Neuronal stem cell (in vitro differentiated cells): Measurements from ENCODE around the gene FGD3.

Experiments used
- DNase-seq: peaks from one replicate; pipeline ENCODE4 v3.0.0-alpha.2; 2013; ENCODE audit warnings: low spot score
- H2AFZ ChIP-seq: one replicate; pipeline ENCODE4 v1.6.1; 2013; ENCODE audit warnings: mild to moderate bottlenecking, low read length, inconsistent platforms
- H2AK5ac ChIP-seq: 2 replicates; pipeline ENCODE4 v1.6.1; 2013; ENCODE audit warnings: low read depth, mild to moderate bottlenecking, inconsistent platforms, low read length, moderate library complexity, mixed read lengths
- H2BK120ac ChIP-seq: 2 replicates; pipeline ENCODE4 v1.6.1; 2013; ENCODE audit warnings: low read depth, mild to moderate bottlenecking, inconsistent platforms, low read length, moderate library complexity, mixed read lengths
- H2BK12ac ChIP-seq: one replicate; pipeline ENCODE4 v1.6.1; 2013; ENCODE audit warnings: low read length, inconsistent platforms
- H2BK15ac ChIP-seq: 2 replicates; pipeline ENCODE4 v1.6.1; 2013; ENCODE audit warnings: mild to moderate bottlenecking, low read length, inconsistent platforms, mixed read lengths
- H2BK5ac ChIP-seq: one replicate; pipeline ENCODE4 v1.6.1; 2013; ENCODE audit warnings: inconsistent platforms, mild to moderate bottlenecking, low read length, moderate library complexity
- H3K14ac ChIP-seq: one replicate; pipeline ENCODE4 v1.6.1; 2013; ENCODE audit warnings: low read length, inconsistent platforms
- H3K18ac ChIP-seq: 2 replicates; pipeline ENCODE4 v1.6.1; 2013; ENCODE audit warnings: low read length, inconsistent platforms
- H3K23ac ChIP-seq: 2 replicates; pipeline ENCODE4 v1.6.1; 2013; ENCODE audit warnings: low read depth, mild to moderate bottlenecking, mixed read lengths, low read length, inconsistent platforms; ENCODE audit not compliant: poor library complexity
- H3K27ac ChIP-seq: replicated peaks from 3 replicates; pipeline ENCODE4 v1.5.1; 2013; ENCODE audit warnings: low read length, inconsistent platforms
- H3K27me3 ChIP-seq, 3 experiments: 2 replicates each; pipeline ENCODE4 v1.6.1; 2013; ENCODE audit warnings: low read length in 3 of 3, mild to moderate bottlenecking in 2 of 3, inconsistent platforms in 1 of 3, low read depth in 1 of 3, mixed read lengths in 1 of 3, moderate library complexity in 1 of 3; ENCODE audit not compliant: control insufficient read depth in 3 of 3, insufficient read depth in 3 of 3
- H3K36me3 ChIP-seq, 2 donors: replicated peaks in 1 of 2; 2 replicates each; pipeline ENCODE4 v1.6.1; 2013; ENCODE audit warnings: low read length in 2 of 2; ENCODE audit not compliant: control insufficient read depth in 2 of 2, insufficient read depth in 2 of 2
- H3K4ac ChIP-seq: 2 replicates; pipeline ENCODE4 v1.6.1; 2013; ENCODE audit warnings: inconsistent platforms, mild to moderate bottlenecking, low read length, moderate library complexity
- H3K4me1 ChIP-seq, 2 donors: 1 replicate in 1 of 2; 2 replicates in 1 of 2; pipeline ENCODE4 v1.6.1; 2013; ENCODE audit warnings: low read length in 2 of 2, low read depth in 1 of 2; ENCODE audit not compliant: control insufficient read depth in 2 of 2, insufficient read depth in 1 of 2
- H3K4me2 ChIP-seq: one replicate; pipeline ENCODE4 v1.6.1; 2013; ENCODE audit warnings: mild to moderate bottlenecking, low read length, inconsistent platforms; ENCODE audit not compliant: insufficient read depth, poor library complexity, severe bottlenecking
- H3K4me3 ChIP-seq, 2 donors: 2 replicates each; pipeline ENCODE4 v1.5.1; 2013; ENCODE audit warnings: low read length in 2 of 2, mild to moderate bottlenecking in 2 of 2, inconsistent platforms in 1 of 2, moderate library complexity in 1 of 2
- H3K79me1 ChIP-seq: one replicate; pipeline ENCODE4 v1.6.1; 2013; ENCODE audit warnings: low read depth, mild to moderate bottlenecking, inconsistent platforms, low read length, moderate library complexity
- H3K9ac ChIP-seq: one replicate; pipeline ENCODE4 v1.6.1; 2013; ENCODE audit warnings: mild to moderate bottlenecking, low read depth, low read length, inconsistent platforms; ENCODE audit not compliant: poor library complexity
- H3K9me3 ChIP-seq, 2 donors: replicated peaks in 1 of 2; 2 replicates each; pipeline versions ENCODE3 to v1.6.1; 2013; ENCODE audit warnings: low read length in 2 of 2, mild to moderate bottlenecking in 2 of 2, inconsistent platforms in 1 of 2, low read depth in 1 of 2, mixed read lengths in 1 of 2, moderate library complexity in 1 of 2; ENCODE audit not compliant: control insufficient read depth in 2 of 2, insufficient read depth in 1 of 2
- H4K8ac ChIP-seq: one replicate; pipeline ENCODE4 v1.6.1; 2013; ENCODE audit warnings: low read depth, mild to moderate bottlenecking, inconsistent platforms, low read length, moderate library complexity
- H4K91ac ChIP-seq: one replicate; pipeline ENCODE4 v1.6.1; 2013; ENCODE audit warnings: low read length, low read depth, mild to moderate bottlenecking, inconsistent platforms; ENCODE audit not compliant: poor library complexity
- WGBS, 2 donors: extraction: QIAGEN DNeasy Blood & Tissue Kit; methylation state at CpG; one replicate each; pipeline ENCODE4 v1.1.7; 2013; ENCODE audit warnings: missing lambda C conversion rate in 2 of 2, mixed read lengths in 1 of 2; ENCODE audit not compliant: insufficient read length in 2 of 2, insufficient replicate concordance in 1 of 2; ENCODE audit errors: extremely low coverage in 2 of 2; 5-methylcytosine and 5-hydroxymethylcytosine counted together

Gene FGD3

GRCh38 chr9:93058355-93059010 is 111.2 kb downstream of the FGD3 start, which contains the start of gene SUSD3:
TSS of gene SUSD3 (plus strand) at chr9:93058701. CDS start at chr9:93058743, 42 bp downstream.
- H3K27me3 ChIP-seq: peaks cover 0 to 77% (median 11%) of the 10 kb centered on the region in 3 experiments
- DNase-seq: peak; percentile 77
- peak within 1 kb of the TSS; percentile 82 for H2AK5ac ChIP-seq

GRCh38 chr9:93059011-93059714 is 111.8 kb downstream of the FGD3 start:
- H3K27ac ChIP-seq: no peak overlapping the region
- H3K27me3 ChIP-seq: peaks cover 0 to 71% (median 11%) of the 10 kb centered on the region in 3 experiments
- H3K79me1 ChIP-seq: no peaks in the 10 kb centered on the region
- no peaks in the 10 kb centered on the region for H3K36me3 ChIP-seq
- H2BK120ac ChIP-seq: peak overlapping the region; percentile 20
- peak overlapping the region; percentile 13 for H3K23ac ChIP-seq
- WGBS, 2 donors: no CpG with 5 or more reads among the region's 53 CpGs
- peak overlapping the region; percentile 70 for H3K4me2 ChIP-seq
- H3K18ac ChIP-seq: peak overlapping the region; percentile 95
- no peak overlapping the region for H2BK5ac ChIP-seq
- no peak overlapping the region for H3K4ac ChIP-seq
- H3K4me3 ChIP-seq: peak overlapping the region in 1 of 2 donors; percentile 70
- H2BK12ac ChIP-seq: no peak overlapping the region
- no peak overlapping the region for H2BK15ac ChIP-seq
- DNase-seq: no peak
- peak overlapping the region; percentile 75 for H3K14ac ChIP-seq
- peaks cover 0 to 3% of the 10 kb centered on the region in 2 donors for H3K4me1 ChIP-seq
- H4K8ac ChIP-seq: no peak overlapping the region
- no peak overlapping the region for H4K91ac ChIP-seq
- no peak overlapping the region for H2AFZ ChIP-seq
- no peak overlapping the region for H3K9ac ChIP-seq
- H2AK5ac ChIP-seq: peak overlapping the region; percentile 49
- no peaks in the 10 kb centered on the region for H3K9me3 ChIP-seq

More at GRCh38 chr9:93058355-93059010, 111.2 kb downstream of the FGD3 start, which contains the start of gene SUSD3:
- Histone ChIP-seq H2BK12ac (no peak within 1 kb of the TSS), H3K27ac (no peak within 1 kb of the TSS), H3K4me1 (peaks cover 0 to 6% of the 10 kb centered on the region in 2 donors), H2BK15ac (peak within 1 kb of the TSS; percentile 95), H3K14ac (peak within 1 kb of the TSS; percentile 75), H2BK120ac (peak within 1 kb of the TSS; percentile 95), H3K18ac (peak within 1 kb of the TSS; percentile 95), H2BK5ac (peak within 1 kb of the TSS; percentile 67), H2AFZ (no peak within 1 kb of the TSS), H4K91ac (no peak within 1 kb of the TSS), H3K36me3 (no peaks in the 10 kb centered on the region), H3K4me3 (peak within 1 kb of the TSS in 1 of 2 donors; percentile 70), H3K9ac (peak within 1 kb of the TSS; percentile 14), H3K4me2 (peak within 1 kb of the TSS; percentile 70), H3K79me1 (no peaks in the 10 kb centered on the region), H3K23ac (peak within 1 kb of the TSS; percentile 71), H3K4ac (no peak within 1 kb of the TSS), H3K9me3 (no peaks in the 10 kb centered on the region), H4K8ac (no peak within 1 kb of the TSS)
- WGBS, 2 donors: no CpG with 5 or more reads among the region's 55 CpGs

- Histone ChIP-seq H4K8ac (no peak overlapping the region), H3K4me1 (peaks cover 0 to 3% of the 10 kb centered on the region in 2 donors), H4K91ac (no peak overlapping the region), H3K27ac (no peak overlapping the region), H3K9ac (no peak overlapping the region), H2BK12ac (no peak overlapping the region), H2BK5ac (no peak overlapping the region), H2BK120ac (no peak overlapping the region), H3K4ac (no peak overlapping the region), H3K79me1 (no peaks in the 10 kb centered on the region), H3K23ac (no peak overlapping the region), H2BK15ac (no peak overlapping the region), H3K27me3 (peaks cover 0 to 65% (median 11%) of the 10 kb centered on the region in 3 experiments), H2AK5ac (peak overlapping the region; percentile 1), H3K4me3 (no peak overlapping the region), H2AFZ (no peak overlapping the region), H3K14ac (no peak overlapping the region), H3K18ac (peak overlapping the region; percentile 50), H3K36me3 (no peaks in the 10 kb centered on the region), H3K4me2 (no peak overlapping the region), H3K9me3 (no peaks in the 10 kb centered on the region)
- DNase-seq: no peak
- no CpG with 5 or more reads among the region's 7 CpGs for WGBS, 2 donors
These were observed 112.6 kb downstream of the FGD3 start for GRCh38 chr9:93059715-93060578.
